ENCODE results near the gene VSIG8.

DNA sequence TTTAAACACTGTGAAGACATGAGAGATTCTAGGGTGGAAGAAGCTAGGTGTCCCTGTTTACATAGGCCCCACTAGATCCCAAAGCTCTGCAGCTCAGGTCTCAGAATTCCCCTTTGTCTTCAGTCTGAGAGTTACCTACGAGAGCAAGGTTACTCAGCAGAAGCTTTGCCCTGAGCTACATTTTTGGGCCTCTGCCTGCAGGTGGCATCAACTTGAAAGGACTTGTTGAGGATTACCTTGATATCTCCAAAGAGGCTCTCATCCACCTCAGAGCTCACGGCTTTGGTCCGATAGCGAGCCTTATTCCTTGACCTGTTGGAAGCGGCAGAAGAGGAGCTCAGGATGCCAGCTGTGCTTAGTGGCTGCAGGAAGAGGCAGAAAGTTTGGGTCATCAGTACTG lies 30.5 kb upstream of the VSIG8 start:
- TF ChIP-seq, protein P1, sequence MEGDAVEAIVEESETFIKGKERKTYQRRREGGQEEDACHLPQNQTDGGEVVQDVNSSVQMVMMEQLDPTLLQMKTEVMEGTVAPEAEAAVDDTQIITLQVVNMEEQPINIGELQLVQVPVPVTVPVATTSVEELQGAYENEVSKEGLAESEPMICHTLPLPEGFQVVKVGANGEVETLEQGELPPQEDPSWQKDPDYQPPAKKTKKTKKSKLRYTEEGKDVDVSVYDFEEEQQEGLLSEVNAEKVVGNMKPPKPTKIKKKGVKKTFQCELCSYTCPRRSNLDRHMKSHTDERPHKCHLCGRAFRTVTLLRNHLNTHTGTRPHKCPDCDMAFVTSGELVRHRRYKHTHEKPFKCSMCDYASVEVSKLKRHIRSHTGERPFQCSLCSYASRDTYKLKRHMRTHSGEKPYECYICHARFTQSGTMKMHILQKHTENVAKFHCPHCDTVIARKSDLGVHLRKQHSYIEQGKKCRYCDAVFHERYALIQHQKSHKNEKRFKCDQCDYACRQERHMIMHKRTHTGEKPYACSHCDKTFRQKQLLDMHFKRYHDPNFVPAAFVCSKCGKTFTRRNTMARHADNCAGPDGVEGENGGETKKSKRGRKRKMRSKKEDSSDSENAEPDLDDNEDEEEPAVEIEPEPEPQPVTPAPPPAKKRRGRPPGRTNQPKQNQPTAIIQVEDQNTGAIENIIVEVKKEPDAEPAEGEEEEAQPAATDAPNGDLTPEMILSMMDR (conservative IDR thresholded peaks at IDR 0.05; ENCODE audit: low read depth, low read length) = no peak
- no peak for TF ChIP-seq EZH2 (IDR thresholded peaks at IDR 0.05; ENCODE audit: borderline replicate concordance, low read depth, low read length, poor library complexity, severe bottlenecking)

Measured in A673 (cell line).